NB4 (cell line): ENCODE data around the gene APEX2.

Source experiments
- DNase-seq: peaks from one replicate; pipeline ENCODE4 v3.0.0; 2010; ENCODE audit warnings: low read depth
- H3K4me3 ChIP-seq: one replicate; pipeline ENCODE4 v1.5.1; 2011; ENCODE audit warnings: mild to moderate bottlenecking, low read depth, low read length, moderate library complexity
- CTCF ChIP-seq: IDR thresholded peaks from one replicate; pipeline ENCODE4 v1.5.1; 2012; ENCODE audit warnings: low read depth, low read length
- MYC ChIP-seq: IDR thresholded peaks from 2 replicates; pipeline ENCODE4 v1.6.1; 2011; ENCODE audit warnings: low read depth, low read length
- POLR2A ChIP-seq: IDR thresholded peaks from 2 replicates; pipeline ENCODE4 v1.6.1; 2011; ENCODE audit warnings: mild to moderate bottlenecking; ENCODE audit not compliant: insufficient read length; ENCODE audit errors: extremely low read depth
- TF ChIP-seq, protein P1 (sequence below): IDR thresholded peaks from 2 replicates; pipeline ENCODE4 v1.6.1; 2011; ENCODE audit warnings: low read depth, low read length

APEX2 gene

DNA sequence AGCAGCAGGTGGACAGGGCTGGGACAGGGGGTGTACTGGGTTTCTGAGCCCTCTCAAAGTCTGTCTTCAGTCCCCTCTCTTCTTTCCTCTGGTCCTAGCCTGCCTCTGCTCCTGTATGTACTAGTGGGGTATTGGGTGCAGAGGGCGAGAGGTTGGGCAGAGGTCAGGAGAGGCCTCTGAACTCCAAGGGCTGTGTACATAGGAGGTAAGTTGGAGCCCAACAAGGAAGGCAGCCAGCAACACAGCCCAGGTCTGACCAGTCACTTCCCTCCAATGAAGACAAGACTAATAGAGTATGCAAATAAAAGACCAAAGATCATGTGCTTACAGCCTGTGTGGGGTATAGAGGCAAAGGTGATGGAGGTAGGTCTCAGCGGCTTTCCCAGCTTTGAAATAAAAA lies 6.1 kb upstream of the APEX2 start, which contains the start of gene PFKFB1:
Gene PFKFB1 (minus strand): TSS at position 90 of the 400 bp plus-strand sequence. CDS start 181 bp downstream, outside the sequence.
- TF ChIP-seq, protein P1, sequence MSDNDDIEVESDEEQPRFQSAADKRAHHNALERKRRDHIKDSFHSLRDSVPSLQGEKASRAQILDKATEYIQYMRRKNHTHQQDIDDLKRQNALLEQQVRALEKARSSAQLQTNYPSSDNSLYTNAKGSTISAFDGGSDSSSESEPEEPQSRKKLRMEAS, result no peak
- TF ChIP-seq MYC (no peak), POLR2A (no peak), CTCF (no peak)
- H3K4me3 ChIP-seq, result no peak within 1 kb of the TSS
- DNase-seq, result no peak

GRCh38 chrX:54994668-54995351 lies 5.4 kb upstream of the APEX2 start:
- no peak overlapping the region for H3K4me3 ChIP-seq
- TF ChIP-seq CTCF, result no peak
- no peak for TF ChIP-seq MYC
- no peak for TF ChIP-seq POLR2A
- TF ChIP-seq, protein P1, result no peak
- DNase-seq, result peak; percentile 17

- DNase-seq, result no peak
- H3K4me3 ChIP-seq, result no peak overlapping the region
- no peak for TF ChIP-seq CTCF
- no peak for TF ChIP-seq POLR2A
- TF ChIP-seq, protein P1, result no peak
- no peak for TF ChIP-seq MYC
These were observed 4.5 kb upstream of the APEX2 start for GRCh38 chrX:54995621-54996020.

DNA sequence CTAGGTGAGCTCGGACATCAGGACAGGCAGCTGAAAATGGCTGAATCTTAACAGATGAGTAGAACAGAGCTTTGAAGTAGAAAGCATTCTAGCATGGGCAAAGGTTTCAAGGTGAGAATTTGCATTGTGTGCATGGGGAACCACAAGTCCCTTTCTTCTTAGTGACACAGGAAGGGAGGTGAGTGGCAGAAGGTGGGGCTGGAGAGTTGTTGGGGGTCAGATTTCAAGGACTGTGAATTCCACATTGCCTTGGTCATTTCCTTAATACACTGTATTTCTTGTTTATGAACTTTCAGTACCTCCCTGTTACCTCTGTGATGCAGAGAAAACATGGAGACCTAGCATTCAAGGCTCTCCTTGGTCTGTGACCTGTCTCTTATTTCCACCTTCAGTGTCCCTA lies 4.1 kb downstream of the APEX2 start:
- DNase-seq, result no peak
- TF ChIP-seq POLR2A, result no peak
- TF ChIP-seq, protein P1, result no peak
- TF ChIP-seq CTCF, result no peak
- no peak overlapping the region for H3K4me3 ChIP-seq

DNA sequence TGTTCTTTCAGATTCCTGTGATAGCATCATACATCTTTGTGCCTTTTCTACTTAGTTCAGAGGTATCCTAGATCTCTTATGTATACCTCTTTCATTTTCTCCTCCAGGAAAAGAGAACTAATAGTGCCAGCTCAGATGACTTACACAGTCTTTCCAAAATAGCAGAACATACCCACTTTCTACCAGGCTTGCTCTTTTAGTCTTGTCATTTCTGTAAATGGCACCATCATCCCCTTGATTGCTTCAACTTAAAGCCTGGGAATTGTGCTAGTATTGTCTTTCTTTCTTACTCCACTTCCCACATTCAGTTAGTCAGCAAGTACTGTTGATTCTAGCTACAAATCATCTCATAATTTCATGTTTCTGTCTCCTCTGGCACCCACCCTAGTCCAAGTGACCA lies 5.1 kb downstream of the APEX2 start:
- H3K4me3 ChIP-seq, result no peak overlapping the region
- no peak for DNase-seq
- TF ChIP-seq MYC, result no peak
- TF ChIP-seq, protein P1, result no peak
- no peak for TF ChIP-seq CTCF
- TF ChIP-seq POLR2A, result no peak
